HG02623 (cell line): Measurements from ENCODE around the gene MAFB.

Experiments used
- ATAC-seq: cut with Tn5 transposase; IDR thresholded peaks from one replicate; pipeline ENCODE4 v1.9.1; 2021; ENCODE audit warnings: moderate library complexity; ENCODE audit not compliant: unreplicated experiment

The MAFB gene

DNA sequence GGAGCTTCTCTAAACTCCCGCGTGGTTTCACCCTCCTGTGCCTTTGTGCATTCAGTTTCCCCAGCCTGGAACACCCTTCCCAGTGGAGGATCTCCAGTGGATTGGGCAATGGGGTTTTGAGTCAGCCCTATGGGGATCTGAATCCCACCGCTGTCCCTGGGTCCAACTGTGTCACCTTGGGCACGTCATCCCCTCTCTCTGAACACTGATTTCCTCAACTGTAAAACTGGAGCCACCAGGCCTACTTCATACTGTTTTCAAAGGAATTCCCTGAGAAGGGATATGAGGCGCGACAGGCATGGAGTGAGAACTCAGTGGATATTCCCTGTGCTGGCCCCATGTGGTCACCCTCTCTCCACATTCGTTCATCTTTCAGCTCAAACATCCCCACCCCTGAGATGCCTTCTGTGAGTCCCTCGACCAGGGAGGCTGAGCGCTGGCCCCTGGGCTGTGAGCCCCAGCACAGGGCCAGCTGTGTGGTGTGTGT lies 25.7 kb downstream of the MAFB start:
- no peak for ATAC-seq

DNA sequence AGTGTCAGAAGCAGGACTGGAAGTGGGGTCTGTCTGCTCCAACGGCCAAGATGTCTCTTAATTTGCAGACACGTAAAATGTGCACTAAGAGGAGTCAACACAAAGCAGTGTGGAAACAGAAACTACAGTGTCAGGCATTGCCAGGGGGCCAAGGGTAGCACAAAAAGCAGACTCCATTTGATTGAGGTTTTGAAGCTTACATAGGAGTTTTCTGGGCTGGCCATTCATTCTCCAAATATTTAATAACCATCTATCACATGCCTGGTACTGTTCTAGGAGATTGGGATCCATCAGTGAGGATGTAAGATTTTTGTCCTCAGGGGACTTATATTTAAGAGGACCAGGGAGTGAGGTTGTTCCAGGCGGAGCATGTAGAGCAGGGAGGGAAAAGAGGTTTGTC lies 29.5 kb downstream of the MAFB start:
- ATAC-seq, result no peak

DNA sequence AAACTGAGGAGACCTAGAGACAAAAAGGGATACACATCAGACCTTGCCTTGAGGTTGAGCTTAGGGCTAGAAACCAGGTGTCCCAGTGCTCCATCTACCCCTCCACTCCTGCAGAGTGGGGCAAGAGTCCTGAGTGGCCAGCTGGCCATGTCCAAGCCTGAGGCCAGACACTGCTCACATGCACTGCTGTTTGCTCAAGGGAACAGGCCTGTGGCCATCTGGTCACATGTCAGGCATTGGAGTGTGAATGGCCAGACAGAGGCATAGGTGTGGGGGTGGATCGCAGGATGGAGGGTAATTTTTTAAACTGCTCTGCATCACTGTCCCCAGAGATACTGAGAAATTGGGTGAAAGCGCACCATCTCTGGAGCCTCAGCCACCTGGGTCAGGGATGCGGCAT lies 30.5 kb downstream of the MAFB start:
- no peak for ATAC-seq

DNA sequence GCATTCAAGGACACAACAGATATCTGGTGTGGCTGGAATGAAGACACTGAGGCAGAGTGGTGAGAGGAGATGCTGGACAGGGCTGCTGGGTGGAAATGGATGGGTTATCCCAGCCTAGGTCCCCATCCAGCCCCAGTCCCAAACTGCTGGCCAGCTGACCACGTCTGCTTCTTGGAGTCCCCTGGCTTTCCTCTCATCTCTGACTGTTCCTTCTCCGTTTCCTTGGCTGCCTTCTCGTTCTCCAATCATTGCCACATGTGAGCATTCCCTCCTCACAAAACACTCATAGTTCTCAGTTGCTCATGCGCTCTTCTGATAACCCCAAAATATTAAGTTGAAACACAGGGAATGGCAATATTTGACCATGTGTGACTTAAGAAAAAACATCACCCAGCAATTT lies 31.5 kb downstream of the MAFB start:
- ATAC-seq, result no peak

DNA sequence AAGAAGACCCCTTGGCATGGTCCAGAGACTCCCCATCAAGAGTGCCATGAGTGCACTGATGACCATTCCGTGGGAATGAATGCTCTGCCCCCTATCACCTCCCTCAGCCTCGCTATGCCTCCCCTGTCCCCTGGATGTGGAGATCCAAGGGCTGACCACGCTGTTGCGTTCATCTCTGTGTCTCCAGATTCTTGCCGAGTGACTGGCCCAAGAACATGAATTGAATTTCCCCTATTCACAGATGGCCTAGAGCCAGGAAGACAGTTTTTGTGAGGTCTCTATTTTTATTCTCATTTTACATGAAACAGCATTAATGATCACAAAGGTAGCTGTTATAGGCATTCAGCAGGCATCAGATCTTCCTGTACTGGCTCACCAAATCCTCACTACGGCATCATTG lies 33.6 kb downstream of the MAFB start:
- no peak for ATAC-seq

DNA sequence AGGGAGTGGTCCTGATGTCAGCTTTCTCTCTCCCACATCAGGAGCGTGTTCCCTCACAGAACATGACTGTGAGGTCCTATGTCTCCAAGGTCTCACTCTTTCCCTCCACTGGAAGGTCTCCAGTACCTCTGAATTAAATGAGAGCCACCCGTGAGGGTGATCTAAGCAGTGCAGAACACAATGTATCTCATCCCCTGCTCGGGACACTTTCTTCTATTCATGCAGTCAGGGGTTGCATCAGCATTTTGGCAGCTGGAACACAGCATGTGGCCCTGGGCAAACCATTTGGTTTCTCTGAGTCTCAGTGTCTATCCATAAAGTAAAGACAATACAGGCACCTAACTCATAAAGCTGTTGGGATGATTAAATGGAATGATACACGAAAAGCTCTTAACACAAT lies 34.2 kb downstream of the MAFB start:
- no peak for ATAC-seq

DNA sequence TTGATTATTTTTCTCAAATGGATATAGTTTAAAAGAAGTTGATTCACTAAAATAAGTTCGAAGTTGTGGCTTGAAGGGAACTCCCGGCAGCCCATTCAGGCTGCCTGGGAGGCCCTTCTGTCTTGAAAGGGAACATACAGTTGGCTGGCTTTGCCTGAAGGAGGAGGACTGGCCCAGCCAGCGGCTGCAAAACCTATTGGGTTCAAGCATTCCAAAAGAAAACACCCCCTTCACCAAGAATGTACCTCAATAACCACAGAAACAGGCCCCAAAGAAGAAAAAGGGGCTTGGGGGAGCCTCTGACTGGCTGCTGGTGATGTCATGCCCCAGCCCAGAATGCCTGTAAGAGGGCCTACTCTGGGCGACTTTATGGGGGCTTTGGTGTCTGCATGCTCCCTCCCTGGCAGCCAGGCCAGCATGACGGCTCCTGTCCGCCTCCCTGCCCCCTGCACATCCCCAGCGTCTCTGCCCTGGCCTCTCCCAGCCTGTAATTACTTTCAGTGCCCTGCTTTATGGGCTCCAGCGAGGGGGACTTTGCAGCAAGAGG lies 36.5 kb downstream of the MAFB start:
- no peak for ATAC-seq

DNA sequence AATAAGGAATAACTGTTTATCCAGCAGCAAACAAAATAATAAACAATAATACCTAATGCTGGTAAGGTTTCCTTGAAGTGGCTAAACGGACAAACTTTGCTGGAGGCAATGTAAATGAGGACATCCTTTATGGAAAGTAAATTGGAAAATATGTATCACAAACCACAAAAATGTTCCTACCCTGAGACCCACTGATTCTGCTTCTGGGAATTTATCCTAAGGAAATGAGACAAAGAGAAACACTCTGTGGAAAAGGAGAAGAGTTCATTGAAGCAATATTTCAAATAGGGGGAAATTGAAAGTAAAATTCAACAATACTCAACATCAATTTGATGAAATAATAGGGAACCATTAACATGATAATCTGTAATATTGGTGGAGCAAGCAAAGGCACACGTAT lies 37.9 kb downstream of the MAFB start:
- no peak for ATAC-seq

DNA sequence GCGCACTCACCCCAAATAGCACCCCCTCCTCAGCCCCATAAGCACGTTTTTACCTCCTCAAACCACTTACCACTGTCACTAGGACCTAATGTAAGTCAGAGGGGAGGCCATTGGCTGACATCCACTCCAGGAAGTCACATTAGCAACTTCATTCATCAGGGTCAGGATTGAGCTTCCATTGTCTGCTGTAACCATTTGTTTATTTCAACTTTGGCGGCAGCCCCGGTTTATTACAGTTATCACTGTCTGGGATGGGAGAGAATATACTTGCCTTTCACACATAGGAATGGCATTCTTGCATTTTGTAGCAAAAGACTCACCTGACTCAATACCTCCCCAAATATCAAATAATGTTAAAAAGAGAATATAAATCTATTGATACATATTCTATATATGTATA lies 38.3 kb downstream of the MAFB start:
- no peak for ATAC-seq

DNA sequence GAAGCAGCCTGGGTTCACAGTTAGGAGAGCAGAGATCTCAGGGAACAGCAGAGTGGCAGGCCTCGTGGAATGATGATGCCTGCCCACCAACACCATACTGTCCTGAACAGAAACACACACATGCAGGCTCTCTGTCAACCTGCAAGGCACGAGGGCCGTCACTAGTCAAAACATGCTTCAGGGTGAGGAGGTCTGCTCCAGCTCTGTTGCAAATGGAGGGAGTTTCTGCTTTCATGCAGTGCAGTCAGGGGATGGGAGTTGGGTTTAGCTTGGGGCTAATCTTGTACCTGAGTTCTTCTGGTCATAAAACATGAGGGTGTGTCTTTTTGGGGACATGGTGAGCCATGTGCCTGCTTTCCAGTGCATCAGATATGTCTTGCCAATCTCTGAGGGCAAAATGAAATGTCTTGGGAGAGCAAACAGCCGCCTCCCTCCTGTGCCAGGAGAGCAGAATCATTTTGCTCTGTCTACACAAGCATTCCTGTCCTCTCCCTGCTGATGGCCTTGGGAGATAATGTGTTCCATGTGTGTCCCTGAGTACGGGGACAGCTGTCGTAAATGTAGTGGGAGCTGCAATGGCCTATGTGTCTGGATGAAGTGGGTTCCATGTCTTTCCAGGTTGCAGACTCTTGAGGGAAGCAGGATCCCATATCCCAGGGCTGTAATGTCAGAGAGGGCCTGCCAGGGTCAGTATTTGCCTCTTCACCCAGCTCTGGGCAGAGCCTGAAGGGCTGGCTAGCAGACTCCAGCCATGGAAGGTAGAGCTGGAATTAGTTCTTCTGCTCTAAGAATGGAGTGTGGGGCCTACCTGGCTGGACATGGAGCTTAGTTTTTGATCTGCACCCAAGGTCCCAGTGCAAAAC lies 40.6 kb downstream of the MAFB start:
- ATAC-seq, result no peak

DNA sequence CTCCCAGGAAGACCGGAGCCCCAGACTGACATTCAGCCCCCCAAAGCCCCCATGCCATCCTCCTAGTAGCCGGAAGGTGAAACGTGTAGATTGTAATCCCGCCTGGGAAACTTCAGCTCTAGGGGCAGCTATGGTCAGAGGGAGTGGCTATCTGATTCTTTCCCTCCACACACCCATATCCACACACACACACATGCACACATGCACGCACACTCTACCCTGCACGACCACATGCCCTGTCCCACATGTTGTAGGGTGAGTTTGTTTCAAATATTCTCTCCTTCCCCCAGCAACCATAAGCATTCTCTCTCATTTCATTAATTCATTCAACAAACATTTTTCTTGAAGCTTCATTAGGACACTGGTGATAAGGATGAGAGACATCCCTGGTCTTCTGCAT lies 42.2 kb downstream of the MAFB start:
- ATAC-seq, result no peak

DNA sequence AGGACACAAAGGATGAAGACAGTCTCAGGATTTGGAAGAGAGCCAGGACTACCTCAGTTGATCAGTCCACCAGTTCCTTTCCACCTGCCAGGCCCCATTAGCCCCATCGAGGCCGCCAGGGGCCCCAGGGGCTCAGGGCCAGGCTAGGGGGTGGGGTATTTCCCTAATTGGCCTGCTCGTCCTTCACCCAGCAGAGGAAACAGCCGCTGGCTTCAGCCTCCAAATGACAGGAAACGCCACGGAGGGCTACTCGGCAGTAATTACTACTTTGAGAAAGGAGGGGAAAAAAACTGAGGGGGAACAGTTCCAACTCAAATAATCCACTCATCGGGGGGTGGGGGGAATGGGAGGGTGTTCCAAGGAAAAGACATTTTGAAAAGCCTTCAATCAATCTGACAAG lies 42.7 kb downstream of the MAFB start:
- ATAC-seq, result no peak

DNA sequence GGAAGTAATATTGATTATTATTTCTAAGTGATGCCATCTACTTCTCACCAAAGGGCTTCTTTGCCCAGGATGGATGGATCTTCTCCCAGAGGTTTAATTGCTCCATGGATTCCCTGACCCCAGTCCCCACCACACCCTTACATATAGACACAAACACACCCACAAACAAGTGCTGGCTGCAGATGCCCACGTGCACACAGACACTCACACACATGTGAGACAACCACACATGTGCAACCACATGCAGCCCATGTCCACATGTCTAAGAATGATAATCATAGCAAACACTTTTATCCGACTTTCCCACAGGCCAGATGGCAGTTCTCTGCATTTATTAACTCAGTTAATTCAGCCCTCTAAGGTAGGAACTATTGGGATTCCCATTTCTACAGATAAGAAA lies 44.2 kb downstream of the MAFB start:
- no peak for ATAC-seq

DNA sequence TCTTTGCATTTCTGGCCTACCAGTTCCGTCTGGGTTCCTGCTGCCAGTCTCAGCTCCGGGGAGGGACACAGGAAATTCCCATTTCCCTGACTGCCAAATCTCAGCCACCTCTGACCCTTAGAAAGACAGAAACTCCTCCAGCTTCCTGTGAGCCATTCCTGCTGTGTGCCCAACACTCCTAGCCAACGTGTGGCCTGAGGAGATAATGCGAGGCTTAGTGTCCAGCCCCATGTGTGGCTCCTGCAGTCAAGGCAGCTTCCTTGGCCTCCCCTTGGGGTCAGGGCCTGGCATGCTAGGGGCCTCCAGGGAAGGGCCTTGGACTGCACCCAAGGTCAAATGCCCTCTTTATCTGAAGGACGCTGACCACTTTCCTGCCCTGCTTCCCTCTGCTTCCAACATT lies 45.1 kb downstream of the MAFB start:
- ATAC-seq, result no peak

DNA sequence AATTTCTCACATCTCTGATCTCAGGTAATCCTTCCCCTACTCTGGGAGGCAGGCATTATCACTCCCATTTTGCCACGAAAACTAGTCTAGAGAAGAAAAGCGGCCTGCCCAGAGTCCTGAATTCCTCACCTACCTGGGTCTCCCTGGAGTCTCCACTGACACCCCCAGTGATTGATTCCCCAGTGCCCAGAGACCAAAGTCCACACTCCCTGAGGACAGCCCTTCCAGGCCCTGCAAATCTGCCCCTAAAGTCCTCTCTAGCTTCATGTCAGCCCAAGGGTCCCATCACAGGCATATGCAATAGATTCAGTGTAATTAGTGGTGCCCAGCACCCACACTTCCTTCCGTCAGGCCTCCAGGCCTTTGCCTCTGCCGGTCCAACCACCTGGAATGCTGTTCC lies 47.2 kb downstream of the MAFB start:
- ATAC-seq, result no peak

DNA sequence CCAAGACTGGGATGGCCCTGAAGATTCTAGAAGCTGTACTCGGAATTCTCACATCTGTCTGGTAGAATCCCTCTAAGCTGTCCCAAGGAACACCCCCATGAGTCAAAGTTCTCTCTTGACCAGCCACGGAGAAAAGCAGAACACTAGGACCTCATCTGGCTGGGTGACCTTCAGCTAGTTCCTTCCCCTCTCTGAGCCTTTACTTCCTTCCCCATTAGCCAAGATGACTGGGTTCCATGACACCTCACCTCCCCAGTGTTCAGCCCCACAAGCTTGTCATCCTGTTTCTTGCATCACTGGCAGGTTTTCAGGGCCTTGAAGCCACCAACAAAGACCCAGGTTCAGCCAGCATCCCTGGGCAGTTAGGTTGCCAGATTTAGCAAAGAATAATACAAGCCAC lies 47.8 kb downstream of the MAFB start:
- no peak for ATAC-seq

DNA sequence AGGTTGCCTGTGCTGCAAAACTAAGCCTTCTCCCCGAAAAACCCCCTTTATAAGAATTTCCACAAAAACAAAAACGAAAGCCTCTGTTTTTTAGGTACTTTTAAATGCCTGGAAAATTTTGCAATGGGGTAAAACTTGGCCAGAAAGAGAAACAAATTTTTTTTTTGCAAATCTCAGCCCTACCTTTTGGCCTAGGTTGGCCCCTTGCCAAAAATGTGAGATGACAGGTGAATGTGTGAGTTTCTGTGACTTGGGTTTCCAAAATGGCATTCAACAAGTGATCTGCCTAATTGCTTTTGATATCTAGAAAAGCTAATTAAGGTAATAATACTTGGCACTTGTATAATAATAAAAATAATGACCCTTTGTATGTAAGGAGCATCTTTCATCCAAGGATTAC lies 48.4 kb downstream of the MAFB start:
- ATAC-seq, result no peak

DNA sequence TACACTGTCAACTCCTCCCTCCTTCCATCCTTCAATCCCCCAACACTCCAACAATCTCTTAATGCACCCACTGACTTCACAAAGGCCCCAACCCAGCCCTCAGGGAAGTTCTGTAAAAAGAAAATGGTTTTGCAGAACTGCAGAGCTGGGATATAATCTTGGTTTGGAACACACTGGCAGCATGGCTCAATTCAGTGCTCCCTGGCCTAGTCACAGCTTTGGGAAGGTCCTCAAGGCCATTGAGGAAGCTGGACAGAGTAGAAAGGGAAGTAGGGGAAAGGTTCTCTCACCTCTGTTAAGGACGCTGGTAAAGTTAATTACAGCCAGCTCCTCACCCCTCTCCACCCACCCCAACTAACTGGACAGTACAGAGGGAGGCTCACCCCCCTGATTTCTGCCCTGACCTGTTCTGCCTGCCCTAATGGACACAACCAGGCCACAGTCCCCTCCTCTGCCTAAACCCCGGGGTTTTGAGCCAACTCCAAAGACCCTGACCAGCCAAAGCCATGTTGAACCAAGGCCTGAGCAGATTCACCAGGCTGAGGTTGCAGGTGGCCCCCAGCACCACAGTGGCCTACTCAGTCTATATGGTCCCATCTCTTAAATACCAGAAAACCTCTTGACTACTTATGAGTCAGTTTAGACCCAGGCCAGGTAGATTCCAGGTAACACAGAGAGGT lies 49.2 kb downstream of the MAFB start:
- no peak for ATAC-seq

DNA sequence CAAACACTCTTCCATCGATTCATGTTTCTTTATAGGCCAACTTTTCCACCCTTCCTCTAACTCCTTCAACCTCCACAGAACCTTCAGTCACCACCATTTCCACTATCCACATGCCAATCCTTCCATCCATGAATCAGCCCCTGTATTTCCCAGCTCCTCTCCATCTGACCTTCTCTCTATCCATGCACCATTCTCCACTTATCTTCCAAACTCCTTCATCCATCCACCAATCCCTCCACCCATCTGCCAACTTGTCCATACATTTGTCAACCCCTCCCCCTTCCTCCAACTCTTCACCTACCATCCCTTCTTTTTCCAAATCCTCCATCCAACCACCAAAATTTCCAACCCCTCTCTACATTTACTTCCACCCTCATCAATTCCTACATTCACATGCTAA lies 49.9 kb downstream of the MAFB start:
- no peak for ATAC-seq

DNA sequence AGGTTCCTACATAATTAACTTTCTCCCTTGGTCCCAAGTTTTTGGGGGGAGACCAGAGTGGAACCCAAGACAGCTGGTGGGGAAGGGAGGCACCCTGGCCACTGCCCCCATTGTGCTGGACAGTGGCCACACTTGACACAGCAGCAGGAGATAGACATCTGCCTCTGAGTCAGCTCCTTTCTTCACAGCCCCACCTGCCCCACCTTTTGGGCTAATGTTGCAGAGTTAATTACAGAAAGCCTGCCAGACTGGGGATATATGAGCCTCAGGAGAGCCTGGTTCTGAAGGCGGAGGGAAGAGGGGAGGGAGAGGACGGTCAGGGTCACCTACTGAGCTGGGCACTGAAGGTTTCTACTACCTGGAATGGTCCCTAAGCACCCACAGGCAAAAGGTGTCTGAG lies 50.6 kb downstream of the MAFB start:
- no peak for ATAC-seq

DNA sequence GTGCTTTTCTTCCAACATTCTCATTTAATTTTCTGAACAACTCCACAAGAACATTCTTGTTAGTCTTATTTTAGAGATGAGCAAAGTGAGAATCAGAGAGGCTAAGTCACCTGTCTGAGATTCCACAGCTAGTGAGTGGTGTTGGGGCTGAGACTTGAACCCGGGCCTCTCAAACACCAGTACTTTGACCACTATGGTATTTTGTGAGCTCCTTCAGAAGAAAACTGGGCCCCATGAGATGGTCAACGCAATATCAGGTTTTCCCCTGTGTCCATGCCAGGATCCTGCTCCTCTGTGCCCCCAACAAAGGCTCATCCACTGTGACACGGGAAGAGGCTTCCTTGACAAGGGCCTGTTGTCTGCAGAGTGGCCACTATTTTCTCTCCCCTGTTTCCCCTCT lies 51.9 kb downstream of the MAFB start:
- ATAC-seq, result no peak

DNA sequence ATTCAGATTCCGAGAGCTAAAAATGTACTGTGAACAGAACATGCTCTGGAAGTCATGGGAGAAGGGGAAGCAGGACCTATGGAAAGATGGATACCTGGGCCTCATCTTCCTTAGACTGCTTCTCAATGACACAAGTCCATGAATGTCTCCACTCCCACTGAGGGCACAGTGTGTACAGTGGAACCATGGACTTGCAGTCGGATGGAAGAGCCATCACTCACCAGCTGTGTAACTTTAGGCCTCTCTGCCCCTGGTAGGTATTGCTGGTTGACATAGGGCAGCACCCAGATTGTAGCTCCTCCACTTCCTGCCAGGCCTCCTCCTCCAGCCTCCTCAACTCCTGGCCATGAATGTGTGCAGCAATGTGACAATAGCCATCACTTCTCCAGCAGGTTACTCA lies 52.5 kb downstream of the MAFB start:
- no peak for ATAC-seq
